Ectodermal cell (in vitro differentiated cells): ENCODE measurements around the gene GNB1.

ENCODE experiments used
- H3K27ac ChIP-seq: 2 replicates; pipeline ENCODE4 v1.7.0; 2013; ENCODE audit warnings: mild to moderate bottlenecking, low read depth, low read length; ENCODE audit not compliant: insufficient read depth, poor library complexity, severe bottlenecking
- H3K27me3 ChIP-seq: 2 replicates; pipeline ENCODE4 v1.7.0; 2013; ENCODE audit warnings: mild to moderate bottlenecking, low read length; ENCODE audit not compliant: insufficient read depth, control insufficient read depth, poor library complexity, severe bottlenecking
- H3K36me3 ChIP-seq: one replicate; pipeline ENCODE4 v1.7.0; 2013; ENCODE audit warnings: low read length; ENCODE audit not compliant: control insufficient read depth, insufficient read depth
- H3K4me1 ChIP-seq: one replicate; pipeline ENCODE4 v1.7.0; 2013; ENCODE audit warnings: low read length; ENCODE audit not compliant: control insufficient read depth, insufficient read depth
- H3K4me3 ChIP-seq: 2 replicates; pipeline ENCODE4 v1.7.0; 2013; ENCODE audit warnings: low read depth, low read length, control low read depth; ENCODE audit not compliant: insufficient read depth
- H3K9me3 ChIP-seq: 2 replicates; pipeline ENCODE4 v1.7.0; 2013; ENCODE audit warnings: mild to moderate bottlenecking, low read length, moderate library complexity; ENCODE audit not compliant: control insufficient read depth
- WGBS, 2 experiments: methylation state at CpG; one replicate each; pipeline ENCODE4 v1.1.7; 2013; ENCODE audit warnings: missing lambda C conversion rate in 2 of 2; 5-methylcytosine and 5-hydroxymethylcytosine counted together

GNB1 gene

DNA sequence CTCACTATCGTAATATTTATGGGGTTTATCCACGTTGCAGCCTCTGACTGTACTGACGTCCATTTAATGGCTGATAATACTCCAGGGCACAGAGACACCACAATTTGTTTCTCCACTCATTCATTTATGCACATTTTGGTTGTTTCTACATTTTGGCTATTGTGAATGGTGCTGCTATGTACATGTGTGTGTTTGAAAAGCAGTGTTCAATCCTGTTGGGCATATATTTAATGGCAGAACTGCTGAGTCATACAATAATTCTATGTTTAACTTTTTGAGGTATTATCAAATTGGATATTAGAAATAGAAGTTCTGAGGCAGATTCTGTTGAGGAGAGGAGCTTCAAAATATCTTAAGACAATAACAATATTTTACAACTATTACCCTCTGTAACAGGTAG lies 73.7 kb downstream of the GNB1 start:
- no peak overlapping the region for H3K4me3 ChIP-seq
- H3K36me3 ChIP-seq, result peaks cover 29% of the 10 kb centered on the region
- no peaks in the 10 kb centered on the region for H3K4me1 ChIP-seq
- H3K9me3 ChIP-seq, result no peaks in the 10 kb centered on the region
- WGBS, 2 experiments, result 95 to 97% methylated on average over 3 of the region's 3 CpGs
- H3K27ac ChIP-seq, result no peak overlapping the region
- no peaks in the 10 kb centered on the region for H3K27me3 ChIP-seq

DNA sequence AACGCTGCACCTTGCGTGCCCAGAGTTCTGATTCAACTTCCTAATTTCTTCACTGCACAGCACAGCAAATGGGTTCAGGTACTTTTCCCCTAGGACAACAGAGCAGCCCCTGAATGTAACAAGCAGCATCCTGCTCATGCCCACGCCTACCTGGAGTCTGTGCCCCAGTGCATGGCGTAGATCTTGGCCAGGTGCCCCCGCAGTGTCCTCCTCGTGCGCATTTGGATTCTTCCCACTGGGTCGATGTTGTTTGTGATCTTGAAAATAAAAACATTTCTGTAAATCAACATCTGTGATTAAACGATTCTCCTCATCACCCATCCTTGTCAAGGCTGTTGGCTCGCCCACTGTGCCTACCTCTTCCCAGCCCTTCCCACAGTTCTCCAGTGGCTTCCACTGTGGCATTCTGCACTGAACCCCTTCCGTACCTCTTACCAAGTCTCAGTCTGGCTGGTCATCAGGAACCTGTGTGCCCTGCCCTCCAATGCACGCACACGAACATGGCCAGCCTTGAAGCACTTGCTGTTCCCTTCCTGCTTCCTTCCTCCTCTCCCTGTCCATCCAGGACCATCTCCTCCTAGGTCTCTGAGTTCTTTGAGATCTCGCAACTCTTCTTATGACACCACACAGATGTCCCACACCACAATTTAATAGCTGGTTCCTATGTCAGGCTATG lies 75.1 kb downstream of the GNB1 start:
- H3K36me3 ChIP-seq, result peaks cover 29% of the 10 kb centered on the region
- WGBS, 2 experiments, result 96 to 97% methylated on average over 14 of the region's 14 CpGs

DNA sequence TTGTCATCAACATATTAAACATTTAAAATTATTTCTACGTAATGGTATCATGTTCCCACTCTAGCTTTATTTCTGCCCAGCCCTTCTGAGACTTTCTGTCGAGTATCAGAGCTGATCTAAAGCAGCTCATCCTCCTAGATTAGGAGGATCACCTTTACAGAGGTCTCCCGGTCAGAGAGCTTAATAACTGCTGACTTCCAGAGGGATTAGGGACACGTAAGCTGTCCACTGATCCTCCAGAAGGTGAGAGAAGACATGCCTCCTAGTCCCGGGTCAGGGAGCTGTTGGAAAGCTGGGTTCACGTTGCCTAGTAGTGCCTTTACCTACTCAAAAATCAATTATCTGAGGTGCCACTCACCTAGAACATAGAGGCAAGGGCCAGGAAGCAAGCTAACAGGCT lies 81.4 kb downstream of the GNB1 start:
- Histone ChIP-seq H3K27me3 (no peaks in the 10 kb centered on the region), H3K36me3 (peaks cover 30% of the 10 kb centered on the region), H3K9me3 (no peaks in the 10 kb centered on the region), H3K27ac (no peak overlapping the region), H3K4me3 (no peak overlapping the region), H3K4me1 (no peaks in the 10 kb centered on the region)
- WGBS, 2 experiments, result 95% methylated on average over 6 of the region's 6 CpGs

More for the DNA sequence above, 75.1 kb downstream of the GNB1 start:
- H3K4me1 ChIP-seq, result no peaks in the 10 kb centered on the region
- no peaks in the 10 kb centered on the region for H3K9me3 ChIP-seq
- no peaks in the 10 kb centered on the region for H3K27me3 ChIP-seq
- H3K27ac ChIP-seq, result no peak overlapping the region
- H3K4me3 ChIP-seq, result no peak overlapping the region

DNA sequence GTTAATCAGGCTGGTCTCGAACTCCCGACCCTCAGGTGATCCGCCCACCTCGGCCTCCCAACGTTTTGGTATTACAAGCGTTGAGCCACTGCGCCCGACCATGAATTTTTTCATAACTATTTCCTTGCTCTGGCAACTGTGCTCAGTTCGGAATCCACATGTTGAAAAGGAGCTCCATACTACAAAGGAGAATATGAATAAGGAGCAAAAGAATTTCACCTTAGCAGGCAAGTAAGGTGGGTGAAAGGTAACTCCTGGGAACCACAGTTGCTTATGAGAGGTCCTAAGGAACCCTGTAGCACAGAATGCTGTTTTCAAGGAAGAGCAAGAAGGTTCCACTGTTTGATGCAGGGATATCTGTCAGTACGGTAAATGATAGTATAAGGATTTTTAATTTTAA lies 82.7 kb downstream of the GNB1 start:
- WGBS, 2 experiments, result 93 to 97% methylated on average over 10 of the region's 10 CpGs

DNA sequence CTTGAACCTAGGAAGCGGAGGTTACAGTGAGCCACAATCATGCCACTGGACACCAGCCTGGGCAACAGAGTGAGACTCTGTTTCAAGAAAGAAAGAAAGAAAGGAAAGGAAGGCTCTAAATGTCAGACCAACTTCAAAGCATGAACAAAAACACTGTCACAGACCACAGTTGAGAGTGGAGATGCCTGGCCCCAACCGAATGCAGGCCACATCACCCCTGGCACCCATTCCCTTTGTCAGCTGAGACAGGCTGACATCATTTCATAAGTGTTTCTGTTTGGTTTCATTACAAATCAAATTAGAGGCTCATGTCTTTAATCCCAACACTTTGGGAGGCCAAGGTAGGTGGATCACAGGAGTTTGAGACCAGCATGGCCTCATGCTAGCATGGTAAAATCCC lies 84.0 kb downstream of the GNB1 start:
- peaks cover 34% of the 10 kb centered on the region for H3K36me3 ChIP-seq
- no peak overlapping the region for H3K27ac ChIP-seq
- 92 to 98% methylated on average over 2 of the region's 2 CpGs for WGBS, 2 experiments
- H3K9me3 ChIP-seq, result no peaks in the 10 kb centered on the region
- H3K4me3 ChIP-seq, result no peak overlapping the region
- H3K27me3 ChIP-seq, result no peaks in the 10 kb centered on the region
- H3K4me1 ChIP-seq, result peaks cover under 1% of the 10 kb centered on the region

More for the DNA sequence above, 82.7 kb downstream of the GNB1 start:
- H3K9me3 ChIP-seq, result no peaks in the 10 kb centered on the region
- H3K4me3 ChIP-seq, result no peak overlapping the region
- no peaks in the 10 kb centered on the region for H3K4me1 ChIP-seq
- H3K36me3 ChIP-seq, result peaks cover 30% of the 10 kb centered on the region
- no peak overlapping the region for H3K27ac ChIP-seq
- no peaks in the 10 kb centered on the region for H3K27me3 ChIP-seq

DNA sequence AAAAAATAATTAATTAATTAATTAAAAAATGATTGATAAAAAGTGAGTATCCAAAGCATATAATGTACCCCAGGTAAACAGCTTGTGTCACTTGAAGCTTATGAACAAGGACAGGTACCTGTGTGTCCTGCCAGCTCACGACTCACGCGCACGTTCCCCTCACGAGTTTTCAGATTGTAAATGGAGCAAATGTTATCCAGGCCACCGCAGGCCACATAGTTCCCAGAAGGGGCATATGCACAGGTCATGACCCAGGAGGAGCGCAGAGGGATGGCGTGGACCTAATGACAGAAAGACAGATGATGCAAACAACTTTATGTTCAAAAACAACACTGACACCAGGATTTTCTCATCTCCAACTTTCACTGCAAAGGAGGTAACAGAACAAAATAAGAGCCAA lies 86.6 kb downstream of the GNB1 start:
- no peak overlapping the region for H3K27ac ChIP-seq
- WGBS, 2 experiments, result 96 to 97% methylated on average over 8 of the region's 8 CpGs
- no peaks in the 10 kb centered on the region for H3K9me3 ChIP-seq
- no peaks in the 10 kb centered on the region for H3K27me3 ChIP-seq
- peaks cover 5% of the 10 kb centered on the region for H3K4me1 ChIP-seq
- H3K36me3 ChIP-seq, result peaks cover 37% of the 10 kb centered on the region
- H3K4me3 ChIP-seq, result no peak overlapping the region

DNA sequence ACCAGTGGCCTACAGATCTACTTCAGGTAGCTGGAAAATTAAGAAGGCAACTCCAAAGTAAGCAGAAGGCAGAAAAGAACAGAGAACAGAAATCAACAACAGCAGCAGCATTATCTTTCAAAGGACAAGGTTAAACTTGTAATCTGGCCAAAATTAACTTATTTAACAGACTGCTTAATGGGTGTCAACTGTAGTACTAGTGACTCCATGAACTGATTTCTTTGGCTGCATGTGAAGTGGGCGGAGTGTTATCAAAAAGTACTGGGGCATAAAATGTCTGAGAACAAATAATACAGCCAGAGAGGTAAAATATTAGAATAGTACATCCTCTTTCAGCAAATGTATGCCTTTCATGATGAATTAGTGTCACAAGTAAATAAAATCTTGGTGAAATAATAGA lies 88.0 kb downstream of the GNB1 start:
- Histone ChIP-seq H3K9me3 (no peaks in the 10 kb centered on the region), H3K4me1 (peaks cover 5% of the 10 kb centered on the region), H3K27ac (no peak overlapping the region), H3K4me3 (no peak overlapping the region), H3K27me3 (no peaks in the 10 kb centered on the region), H3K36me3 (peaks cover 41% of the 10 kb centered on the region)
- WGBS, 2 experiments, result 94 to 100% methylated on average over 1 of the region's 1 CpG

DNA sequence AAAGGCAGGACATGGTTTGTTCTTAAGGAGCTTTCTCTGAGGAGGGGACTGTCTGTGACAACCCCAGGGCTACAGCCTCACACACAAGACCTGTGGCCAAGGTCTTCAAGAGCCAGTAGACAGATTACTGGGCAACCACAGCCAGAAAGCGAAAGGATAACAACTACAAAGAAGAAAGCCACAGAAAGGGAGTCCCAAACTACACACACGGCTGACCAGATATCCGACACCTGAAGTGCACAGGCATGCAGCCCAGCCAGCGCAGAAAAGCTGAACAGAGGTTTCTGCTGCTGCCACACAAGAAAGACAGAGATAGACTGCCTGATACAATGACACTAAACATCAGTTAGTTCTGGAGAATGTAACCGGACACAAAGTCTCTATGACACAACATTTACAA lies 91.2 kb downstream of the GNB1 start:
- Histone ChIP-seq H3K27me3 (no peaks in the 10 kb centered on the region), H3K36me3 (peaks cover 53% of the 10 kb centered on the region), H3K27ac (no peak overlapping the region), H3K4me3 (no peak overlapping the region), H3K4me1 (peaks cover 5% of the 10 kb centered on the region), H3K9me3 (no peaks in the 10 kb centered on the region)
- WGBS, 2 experiments, result 94 to 96% methylated on average over 5 of the region's 5 CpGs

DNA sequence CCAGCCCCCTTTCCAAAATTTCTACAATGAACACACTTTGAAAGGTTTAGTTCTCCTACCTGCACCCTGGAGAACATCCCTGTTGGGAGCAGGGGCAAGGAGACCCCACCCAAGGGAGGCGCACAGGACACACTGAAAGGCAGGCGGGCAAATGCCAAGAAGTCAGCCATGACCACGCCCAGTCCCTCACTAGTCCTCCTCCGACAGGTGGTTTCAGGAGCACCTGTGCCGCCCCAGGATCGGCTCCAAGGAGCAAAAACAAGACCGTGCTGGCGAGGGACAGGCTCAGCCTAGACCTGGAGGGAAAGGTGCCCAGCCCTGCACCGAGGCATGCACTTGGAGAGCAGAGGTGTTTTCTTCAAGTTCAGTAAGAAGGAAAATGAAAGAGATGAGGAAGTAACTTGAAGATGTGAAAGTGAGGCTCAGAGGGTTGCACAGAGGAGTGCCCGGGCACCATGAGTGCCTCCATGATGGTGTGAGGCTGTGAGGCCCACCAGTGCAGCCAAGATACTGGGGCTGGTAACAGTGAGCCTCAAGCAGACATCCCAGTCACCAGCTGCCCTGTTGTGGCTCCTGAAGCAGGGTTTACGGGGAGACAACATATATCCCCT lies 93.1 kb downstream of the GNB1 start:
- Histone ChIP-seq H3K4me3 (no peak overlapping the region), H3K36me3 (peaks cover 50% of the 10 kb centered on the region), H3K27me3 (no peaks in the 10 kb centered on the region), H3K4me1 (peaks cover 5% of the 10 kb centered on the region), H3K27ac (no peak overlapping the region), H3K9me3 (no peaks in the 10 kb centered on the region)
- WGBS, 2 experiments, result 91% methylated on average over 11 of the region's 11 CpGs

DNA sequence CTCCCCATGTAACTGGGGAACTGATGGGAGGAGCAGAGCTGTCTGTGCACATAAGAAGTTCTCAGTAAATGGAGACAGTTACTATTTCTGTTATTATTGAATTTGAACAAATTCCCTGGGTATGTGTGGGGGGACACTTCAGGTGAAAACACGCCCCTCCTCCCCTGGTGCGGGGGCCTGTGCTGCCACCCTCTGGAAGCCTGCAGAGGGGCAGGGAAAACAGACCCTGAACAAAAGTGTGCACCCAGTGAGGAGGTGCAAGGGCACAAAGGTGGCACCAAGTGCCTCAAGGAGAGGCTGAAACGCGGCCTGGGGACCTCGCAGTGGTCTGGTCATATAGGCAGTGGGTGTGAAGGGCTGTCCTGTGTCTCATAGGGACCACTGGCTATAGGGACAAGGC lies 94.4 kb downstream of the GNB1 start:
- Histone ChIP-seq H3K4me1 (peaks cover under 1% of the 10 kb centered on the region), H3K27me3 (no peaks in the 10 kb centered on the region), H3K27ac (no peak overlapping the region), H3K36me3 (peaks cover 60% of the 10 kb centered on the region), H3K9me3 (no peaks in the 10 kb centered on the region), H3K4me3 (no peak overlapping the region)
- WGBS, 2 experiments, result 95 to 99% methylated on average over 5 of the region's 5 CpGs
